ENCODE measurements around the gene GPR78.

DNA sequence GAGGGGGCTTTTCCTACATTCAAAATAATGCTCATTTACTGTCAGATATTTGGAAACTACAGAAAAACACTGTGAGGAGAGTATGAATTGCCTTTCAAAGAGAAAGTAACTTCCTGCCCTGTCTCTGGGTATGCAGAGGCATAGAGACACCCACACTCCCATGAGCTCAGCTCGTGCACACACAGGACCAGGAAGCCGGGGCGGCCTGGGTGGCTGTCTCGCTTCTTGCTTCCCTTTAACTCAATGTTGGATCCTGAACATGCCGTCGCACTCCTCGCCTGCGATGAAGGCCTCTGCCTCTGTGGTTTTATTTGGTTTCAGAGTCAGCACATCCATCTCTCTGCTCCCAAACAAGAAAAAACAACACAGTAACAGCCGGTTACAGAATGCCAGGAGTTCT is 40.1 kb upstream of the GPR78 start:
- TF ChIP-seq, protein P1, sequence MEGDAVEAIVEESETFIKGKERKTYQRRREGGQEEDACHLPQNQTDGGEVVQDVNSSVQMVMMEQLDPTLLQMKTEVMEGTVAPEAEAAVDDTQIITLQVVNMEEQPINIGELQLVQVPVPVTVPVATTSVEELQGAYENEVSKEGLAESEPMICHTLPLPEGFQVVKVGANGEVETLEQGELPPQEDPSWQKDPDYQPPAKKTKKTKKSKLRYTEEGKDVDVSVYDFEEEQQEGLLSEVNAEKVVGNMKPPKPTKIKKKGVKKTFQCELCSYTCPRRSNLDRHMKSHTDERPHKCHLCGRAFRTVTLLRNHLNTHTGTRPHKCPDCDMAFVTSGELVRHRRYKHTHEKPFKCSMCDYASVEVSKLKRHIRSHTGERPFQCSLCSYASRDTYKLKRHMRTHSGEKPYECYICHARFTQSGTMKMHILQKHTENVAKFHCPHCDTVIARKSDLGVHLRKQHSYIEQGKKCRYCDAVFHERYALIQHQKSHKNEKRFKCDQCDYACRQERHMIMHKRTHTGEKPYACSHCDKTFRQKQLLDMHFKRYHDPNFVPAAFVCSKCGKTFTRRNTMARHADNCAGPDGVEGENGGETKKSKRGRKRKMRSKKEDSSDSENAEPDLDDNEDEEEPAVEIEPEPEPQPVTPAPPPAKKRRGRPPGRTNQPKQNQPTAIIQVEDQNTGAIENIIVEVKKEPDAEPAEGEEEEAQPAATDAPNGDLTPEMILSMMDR (IDR thresholded peaks at IDR 0.05), result no peak
- TF ChIP-seq EZH2 (IDR thresholded peaks at IDR 0.05) (no peak), EZH2phosphoT487 (IDR thresholded peaks at IDR 0.05) (no peak)

Measured in neural progenitor cell (in vitro differentiated cells).